Heart left ventricle (tissue), 16 donors: ENCODE measurements around the gene ARHGDIB. TPM values are rescaled to one million over a fixed set of nuclear protein-coding genes. Genes with fewer than 3 reads are reported as not detected.

Source experiments
- ATAC-seq, 4 donors: fragments of 200-7000 bp; cut with Tn5 transposase; one replicate each; pipeline ENCODE4 v1.9.1; 2020 to 2022; ENCODE audit warnings: moderate library complexity in 4 of 4, mild to moderate bottlenecking in 3 of 4, moderate number of reproducible peaks in 1 of 4
- DNase-seq, 5 donors: peaks; one replicate each; pipeline ENCODE4 v3.0.0-alpha.2; 2020
- H3K27ac ChIP-seq, 12 donors: fragments of 200-600 bp; sonication (generic) in 4 of 12; one replicate each; pipeline versions ENCODE4 v1.5.0 to v1.8.0; 2016 to 2022; ENCODE audit warnings: mild to moderate bottlenecking in 2 of 12
- H3K27me3 ChIP-seq, 9 donors: fragments of 200-600 bp; sonication (generic) in 2 of 9; one replicate each; pipeline versions ENCODE4 v1.5.1 to v1.8.0; 2016 to 2022; ENCODE audit warnings: mild to moderate bottlenecking in 3 of 9
- H3K36me3 ChIP-seq, 9 donors: fragments of 200-600 bp; sonication (generic) in 2 of 9; one replicate each; pipeline versions ENCODE4 v1.5.0 to v1.8.0; 2018 to 2022; ENCODE audit warnings: mild to moderate bottlenecking in 2 of 9
- H3K4me1 ChIP-seq, 12 donors: fragments of 200-600 bp; sonication (generic) in 4 of 12; one replicate each; pipeline versions ENCODE4 v1.5.0 to v1.8.0; 2016 to 2022; ENCODE audit warnings: mild to moderate bottlenecking in 3 of 12
- H3K4me3 ChIP-seq, 12 donors: fragments of 200-600 bp; sonication (generic) in 4 of 12; one replicate each; pipeline versions ENCODE4 v1.5.0 to v1.8.0; 2017 to 2022; ENCODE audit warnings: mild to moderate bottlenecking in 9 of 12, moderate library complexity in 4 of 12
- H3K9me3 ChIP-seq, 12 donors: fragments of 200-600 bp; sonication (generic) in 4 of 12; one replicate each; pipeline versions ENCODE4 v1.5.0 to v1.8.0; 2016 to 2022; ENCODE audit warnings: mild to moderate bottlenecking in 1 of 12
- CTCF ChIP-seq, 12 donors: fragments of 200-600 bp; sonication (generic) in 4 of 12; IDR thresholded peaks; one replicate each; pipeline versions ENCODE4 v1.5.0 to v1.8.0; 2018 to 2022; ENCODE audit warnings: antibody characterized with exemption in 12 of 12, mild to moderate bottlenecking in 5 of 12
- POLR2A ChIP-seq, 2 donors: fragments of 450-650 bp; IDR thresholded peaks; one replicate each; pipeline ENCODE4 v1.6.1; 2017; ENCODE audit warnings: antibody characterized with exemption in 2 of 2, mild to moderate bottlenecking in 2 of 2, moderate library complexity in 2 of 2
- WGBS, 4 donors: extraction: QIAGEN DNeasy Blood & Tissue Kit in 2 of 4; methylation state at CpG; one replicate each; pipeline versions ENCODE4 v1.1.5 to v1.1.7; 2013 to 2018; 5-methylcytosine and 5-hydroxymethylcytosine counted together
- intact Hi-C, 10 donors: fragments of 100-400 bp; cut with DNase I; formaldehyde crosslinking; loops; one replicate each; pipeline versions ENCODE4 v1.11.1 to v1.14.2; 2022
- long read RNA-seq, 3 donors: library from polyadenylated mRNA; unstranded; transcript quantifications; one replicate each; pipeline ENCODE4 v2.0.0, GENCODE V29; 2020 to 2021
- polyA plus RNA-seq, 2 donors: library from polyadenylated mRNA; stranded (reverse); fragments of 200-250 nt; gene quantifications; one replicate each; pipeline ENCODE4 v1.2.3, GENCODE V29; 2013
- total RNA-seq, 9 donors: library from RNA; depleted of rRNA in 2 of 9; stranded (reverse); fragments of >200 nt in 2 of 9; fragmentation: NEBNext Ultra II Directional in 3 of 9; extraction: Animal tissue kit (Norgen Biotek cat#: 25700) in 3 of 9; gene quantifications; one replicate each; pipeline versions ENCODE4 v1.1.0 to v1.2.4, GENCODE V29; 2016 to 2023
- donor health status: ischemic (EF 13 %, LVEDD 7.1; RV severe dilation, severe dysfunction).
- donor health status: healthy with polysubstance abuse.
- donor health status: DM: no; HTN: yes; CAD: no.
- donor health status: DM: no; HTN: no; CAD: no.
- donor health status: ischemic (EF 25% LVEDD 6.9; RV normal size, moderate dysfunction).
- donor health status: ischemic (EF 25% LVEDD 5.7; RV mildly dilated, moderate dysfunction).
- donor health status: healthy.
- donor health status: DM: yes; HTN: yes; CAD: no.
- donor health status: ischemic (EF 35%, LVEDD 5.7; RV mildly dilated, moderate dysfunction).
- donor health status: nonischemic (EF 11% LVEDD 7.7; RV severe dilation, severe dysfunction).
- donor health status: DM: yes; HTN: yes; CAD: no.
- donor health status: PGD.
- donor health status: ischemic (EF 29% LVEDD 5.4; RV normal size, mild dysfunction).
- donor health status: nonischemic (EF 23%, LVEDD 6.1; RV moderate dilation, normal function).

ARHGDIB gene
- total RNA-seq (100 to 1,000 TPM in 2 of 9 donors, 10 to 100 TPM in 7; 30.5 to 256 (median 53.6) TPM), polyA plus RNA-seq (10 to 100 TPM; 65.8 to 81.5 TPM)
- long read RNA-seq, donor 1, transcript ARHGDIB-201 (6 exons, 1,256 nt) = major isoform, 19 of 22 reads
- long read RNA-seq, donor 1, partial matches to known transcripts = 1 of 22 reads
- long read RNA-seq, donor 1, other reads (novel, unspliced or antisense) = 2 of 22 reads
- long read RNA-seq, donor 2, transcript ARHGDIB-201 (6 exons, 1,256 nt) = major isoform, 31 of 32 reads
- long read RNA-seq, donor 2, partial matches to known transcripts = 0 of 32 reads
- long read RNA-seq, donor 2, other reads (novel, unspliced or antisense) = 0 of 32 reads
- long read RNA-seq, donor 3, transcript ARHGDIB-201 (6 exons, 1,256 nt) = major isoform, 15 of 19 reads
- long read RNA-seq, donor 3, partial matches to known transcripts = 3 of 19 reads
- long read RNA-seq, donor 3, other reads (novel, unspliced or antisense) = 0 of 19 reads

- Histone ChIP-seq H3K4me1 (peaks cover 0 to 72% (median 26%) of the 10 kb centered on the region in 12 donors), H3K36me3 (no peaks in the 10 kb centered on the region)
- ATAC-seq = peak; percentile 73 to 82 (median 79)
Observed at GRCh38 chr12:14961466-14962152, at the start of gene ARHGDIB. Gene ARHGDIB, minus strand, starts transcription at chr12:14961601. Its CDS starts 10,889 bp downstream, at chr12:14950712.

GRCh38 chr12:15011162-15011561 is 49.8 kb upstream of the ARHGDIB start:
- intact Hi-C loops = no loop called here
- no peak overlapping the region for H3K4me3 ChIP-seq
- peaks cover 0 to 10% (median 0%) of the 10 kb centered on the region in 9 donors for H3K27me3 ChIP-seq
- H3K27ac ChIP-seq = no peak overlapping the region
- TF ChIP-seq POLR2A (IDR thresholded peaks at IDR 0.05) (no peak), CTCF (IDR thresholded peaks at IDR 0.05) (no peak)
- DNase-seq = no peak
- H3K4me1 ChIP-seq = peaks cover 0 to 5% (median 0%) of the 10 kb centered on the region in 12 donors
- no peaks in the 10 kb centered on the region for H3K9me3 ChIP-seq
- no peak for ATAC-seq
- no peaks in the 10 kb centered on the region for H3K36me3 ChIP-seq

More at GRCh38 chr12:14961466-14962152, at the start of gene ARHGDIB:
- Histone ChIP-seq H3K4me3 (peak within 1 kb of the TSS; percentile 26 to 77 (median 56)), H3K9me3 (no peaks in the 10 kb centered on the region), H3K27ac (peak within 1 kb of the TSS; percentile 71 to 92 (median 86)), H3K27me3 (no peaks in the 10 kb centered on the region)
- TF ChIP-seq POLR2A (IDR thresholded peaks at IDR 0.05) = no peak
- TF ChIP-seq CTCF (IDR thresholded peaks at IDR 0.05) = no peak
- 13 to 25% (median 23%) methylated on average over 14 of the region's 14 CpGs for WGBS, 4 donors
- intact Hi-C loops = loop anchor here in 3 of 10 donors (5.0 kb wide), 2 partner anchors 54 to 74 kb away; partner anchors contain the start of gene MGP (in 2 of the 3)
- peak; percentile 29 to 58 (median 49) for DNase-seq

- no peaks in the 10 kb centered on the region for H3K9me3 ChIP-seq
- whole genome bisulfite sequencing, 4 donors = 58 to 68% (median 64%) methylated on average over 3 of the region's 3 CpGs
- H3K27ac ChIP-seq = peak overlapping the region in 3 of 12 donors; percentile 24 to 56 (median 40)
- ATAC-seq = no peak
- no peak for TF ChIP-seq POLR2A (IDR thresholded peaks at IDR 0.05)
- no peak for TF ChIP-seq CTCF (IDR thresholded peaks at IDR 0.05)
- no peaks in the 10 kb centered on the region for H3K4me1 ChIP-seq
- H3K36me3 ChIP-seq = no peaks in the 10 kb centered on the region
- no peak for DNase-seq
- peaks cover 0 to 10% (median 0%) of the 10 kb centered on the region in 9 donors for H3K27me3 ChIP-seq
- H3K4me3 ChIP-seq = no peak overlapping the region
- intact Hi-C loops = loop anchor here in 5 of 10 donors (10.0 kb wide), 4 partner anchors 117 to 283 kb away; partner anchors contain the start of gene RERG (in 2 of the 5)
Observed at GRCh38 chr12:15007551-15007950, 46.1 kb upstream of the ARHGDIB start.

GRCh38 chr12:15005064-15005463 is 43.7 kb upstream of the ARHGDIB start:
- H3K27me3 ChIP-seq = peaks cover 0 to 10% (median 0%) of the 10 kb centered on the region in 9 donors
- ATAC-seq (no peak), DNase-seq (no peak)
- H3K4me3 ChIP-seq = no peak overlapping the region
- intact Hi-C loops = loop anchor here in 5 of 10 donors (10.0 kb wide), 4 partner anchors 120 to 280 kb away; partner anchors contain the start of gene RERG (in 2 of the 5)
- H3K9me3 ChIP-seq = no peaks in the 10 kb centered on the region
- TF ChIP-seq CTCF (IDR thresholded peaks at IDR 0.05) (no peak), POLR2A (IDR thresholded peaks at IDR 0.05) (no peak)
- H3K27ac ChIP-seq = no peak overlapping the region
- peaks cover 0 to 13% (median 7%) of the 10 kb centered on the region in 12 donors for H3K4me1 ChIP-seq
- H3K36me3 ChIP-seq = no peaks in the 10 kb centered on the region
